Retinal pigment epithelial cell (primary cell): Measurements from ENCODE around the gene ST7.

Experiments used
- DNase-seq: peaks from one replicate; pipeline ENCODE4 v3.0.0-alpha.2; 2010; ENCODE audit warnings: low read depth
- H3K4me3 ChIP-seq: 2 replicates; pipeline ENCODE4 v1.5.1; 2011; ENCODE audit warnings: mild to moderate bottlenecking, low read length, control low read depth, moderate library complexity
- TF ChIP-seq, protein P1 (sequence below): conservative IDR thresholded peaks from 2 replicates; pipeline ENCODE4 v1.5.1; 2011; ENCODE audit warnings: low read depth, low read length, control low read depth, inconsistent platforms

ST7 gene

DNA sequence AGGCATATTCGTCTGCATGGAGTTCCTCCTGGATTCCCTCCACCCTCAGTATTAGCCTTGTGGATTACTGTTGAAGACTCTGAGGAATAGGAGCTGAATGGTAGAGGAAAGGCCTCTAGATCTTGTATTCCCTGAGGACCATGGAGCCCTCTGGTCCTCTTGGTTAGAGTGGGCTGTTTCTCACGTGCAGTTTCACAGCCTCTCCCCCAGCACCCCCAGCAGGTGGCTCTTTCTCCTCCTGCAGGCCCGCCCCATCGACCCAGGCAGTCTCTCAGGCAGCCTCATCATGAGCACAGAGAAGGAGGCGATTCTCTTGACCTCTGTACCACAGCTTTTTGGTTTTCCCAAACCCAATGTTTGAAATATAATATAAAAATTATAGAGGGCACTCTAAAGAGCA, 267.5 kb downstream of the ST7 start:
- no peak overlapping the region for H3K4me3 ChIP-seq
- TF ChIP-seq, protein P1, sequence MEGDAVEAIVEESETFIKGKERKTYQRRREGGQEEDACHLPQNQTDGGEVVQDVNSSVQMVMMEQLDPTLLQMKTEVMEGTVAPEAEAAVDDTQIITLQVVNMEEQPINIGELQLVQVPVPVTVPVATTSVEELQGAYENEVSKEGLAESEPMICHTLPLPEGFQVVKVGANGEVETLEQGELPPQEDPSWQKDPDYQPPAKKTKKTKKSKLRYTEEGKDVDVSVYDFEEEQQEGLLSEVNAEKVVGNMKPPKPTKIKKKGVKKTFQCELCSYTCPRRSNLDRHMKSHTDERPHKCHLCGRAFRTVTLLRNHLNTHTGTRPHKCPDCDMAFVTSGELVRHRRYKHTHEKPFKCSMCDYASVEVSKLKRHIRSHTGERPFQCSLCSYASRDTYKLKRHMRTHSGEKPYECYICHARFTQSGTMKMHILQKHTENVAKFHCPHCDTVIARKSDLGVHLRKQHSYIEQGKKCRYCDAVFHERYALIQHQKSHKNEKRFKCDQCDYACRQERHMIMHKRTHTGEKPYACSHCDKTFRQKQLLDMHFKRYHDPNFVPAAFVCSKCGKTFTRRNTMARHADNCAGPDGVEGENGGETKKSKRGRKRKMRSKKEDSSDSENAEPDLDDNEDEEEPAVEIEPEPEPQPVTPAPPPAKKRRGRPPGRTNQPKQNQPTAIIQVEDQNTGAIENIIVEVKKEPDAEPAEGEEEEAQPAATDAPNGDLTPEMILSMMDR, result no peak
- DNase-seq, result no peak

DNA sequence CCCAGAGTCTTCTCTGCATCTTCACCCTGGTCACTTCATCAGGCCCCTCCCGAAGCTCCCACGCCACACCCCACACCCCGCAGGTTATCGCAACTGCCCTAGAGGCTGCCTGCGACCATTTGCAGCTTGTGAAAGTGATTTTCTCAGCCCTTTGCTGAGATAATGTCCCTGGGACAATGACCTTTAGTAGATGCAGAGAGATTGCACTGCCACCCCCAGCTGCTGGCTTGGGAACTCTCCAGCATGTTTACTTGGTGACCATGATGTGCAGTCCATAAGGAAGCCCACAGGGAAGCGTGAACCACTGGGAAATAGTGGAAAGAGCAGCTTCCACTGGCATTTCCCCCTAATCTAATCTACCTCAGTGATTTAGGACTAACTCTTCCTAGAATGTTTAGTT, 272.2 kb downstream of the ST7 start:
- DNase-seq, result no peak
- no peak overlapping the region for H3K4me3 ChIP-seq
- TF ChIP-seq, protein P1, result no peak

GRCh38 chr7:117227091-117227490, 273.8 kb downstream of the ST7 start:
- H3K4me3 ChIP-seq, result no peak overlapping the region
- DNase-seq, result no peak
- TF ChIP-seq, protein P1, result no peak

DNA sequence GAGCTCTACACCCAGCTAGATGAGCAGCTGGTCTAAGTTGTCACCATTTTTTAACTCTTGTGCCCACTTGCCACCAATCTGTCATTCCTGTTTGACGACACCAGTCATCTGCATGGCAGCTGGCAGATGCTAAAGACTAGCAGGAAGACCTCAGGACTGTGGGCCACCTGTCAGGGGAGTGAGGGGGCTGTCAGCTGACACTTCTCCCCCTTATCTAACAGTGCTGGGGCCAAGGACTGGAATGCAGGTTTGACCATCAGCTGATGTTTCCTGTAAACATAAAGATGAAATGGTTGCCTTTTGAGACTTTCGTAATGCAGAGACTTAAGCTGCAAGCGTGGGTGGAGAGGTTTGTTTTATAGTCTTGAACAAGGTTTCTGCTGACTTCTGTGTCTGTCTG, 276.0 kb downstream of the ST7 start:
- H3K4me3 ChIP-seq, result no peak overlapping the region
- DNase-seq, result no peak
- TF ChIP-seq, protein P1, result no peak

DNA sequence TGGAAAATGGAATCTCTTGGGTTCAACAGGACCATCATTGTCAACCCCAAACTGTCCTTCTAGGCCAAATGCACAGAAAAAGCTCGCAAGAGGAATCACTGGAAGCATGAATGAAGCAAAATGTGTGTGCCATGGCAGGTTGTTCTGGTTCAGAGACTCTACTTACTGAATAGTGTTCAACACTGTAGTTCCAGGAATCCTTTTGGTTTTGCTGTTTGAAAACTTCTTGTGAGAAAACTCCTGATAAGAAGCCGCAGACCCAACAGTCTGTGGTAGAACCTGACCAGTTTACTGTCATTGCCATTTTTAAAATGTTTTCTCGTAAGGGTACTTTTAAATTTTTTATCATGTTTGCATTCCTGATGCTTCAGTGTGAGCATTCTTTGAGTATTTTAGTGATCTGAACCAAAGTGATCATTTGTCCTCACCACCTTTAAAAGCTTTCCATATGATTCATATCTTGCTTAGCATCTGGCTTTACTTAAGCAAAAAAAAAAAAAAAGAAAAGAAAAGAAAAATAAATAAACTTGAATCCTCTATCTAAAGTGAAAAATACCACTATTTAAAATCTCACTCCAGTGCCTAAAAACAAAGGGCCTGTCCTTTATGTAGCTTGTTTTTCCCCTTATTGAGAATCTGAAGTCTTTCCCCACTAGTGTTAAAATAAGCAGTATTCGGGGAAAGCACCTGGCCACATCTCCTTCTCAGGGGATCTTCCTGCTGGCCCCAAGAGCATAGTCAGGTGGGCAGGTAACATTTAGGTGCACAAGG, 277.2 kb downstream of the ST7 start:
- no peak for DNase-seq
- TF ChIP-seq, protein P1, result no peak
- H3K4me3 ChIP-seq, result no peak overlapping the region

DNA sequence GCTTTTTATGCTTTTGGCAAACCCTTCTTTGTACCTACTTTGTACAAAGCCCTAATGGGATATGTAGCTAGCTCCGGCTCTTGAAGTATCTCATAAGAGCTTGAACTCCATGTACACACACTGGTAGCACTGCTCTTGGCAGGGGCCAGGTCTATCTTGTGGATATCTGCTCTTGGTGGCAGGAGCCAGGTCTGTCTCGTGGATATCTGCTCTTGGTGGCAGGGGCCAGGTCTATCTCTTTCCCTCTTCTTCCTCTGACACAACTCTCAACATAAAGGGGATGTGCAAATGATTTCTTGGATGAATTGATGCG, 277.7 kb downstream of the ST7 start:
- TF ChIP-seq, protein P1, result no peak
- H3K4me3 ChIP-seq, result no peak overlapping the region

GRCh38 chr7:117237646-117238045, 284.3 kb downstream of the ST7 start:
- H3K4me3 ChIP-seq, result no peak overlapping the region
- no peak for DNase-seq
- TF ChIP-seq, protein P1, result no peak

More for the DNA sequence above, 277.7 kb downstream of the ST7 start:
- no peak for DNase-seq
